ENCODE measurements around the gene ART5. TPM values are rescaled to one million over a fixed set of nuclear protein-coding genes. Genes with fewer than 3 reads are reported as not detected.

The ART5 gene
- total RNA-seq, 1 experiment from 2014 or later = not detected

GRCh38 chr11:3684819-3685172, 43.0 kb upstream of the ART5 start:
- no peak overlapping the region for H3K9ac ChIP-seq (ENCODE audit: low read length)
- H3K4me3 ChIP-seq (ENCODE audit: low read length) = no peak overlapping the region
- no peaks in the 10 kb centered on the region for H4K20me1 ChIP-seq (ENCODE audit: low read length)
- DNase-seq (no peak), ATAC-seq (no peak)
- no peak overlapping the region for H2AFZ ChIP-seq (ENCODE audit: low read length)
- H3K9me3 ChIP-seq (ENCODE audit: low read length) = no peaks in the 10 kb centered on the region
- H3K79me2 ChIP-seq (ENCODE audit: low read length) = no peaks in the 10 kb centered on the region
- H3K9me2 ChIP-seq (replicated peaks; ENCODE audit: low read length) = no peaks in the 10 kb centered on the region
- TF ChIP-seq, protein P1, sequence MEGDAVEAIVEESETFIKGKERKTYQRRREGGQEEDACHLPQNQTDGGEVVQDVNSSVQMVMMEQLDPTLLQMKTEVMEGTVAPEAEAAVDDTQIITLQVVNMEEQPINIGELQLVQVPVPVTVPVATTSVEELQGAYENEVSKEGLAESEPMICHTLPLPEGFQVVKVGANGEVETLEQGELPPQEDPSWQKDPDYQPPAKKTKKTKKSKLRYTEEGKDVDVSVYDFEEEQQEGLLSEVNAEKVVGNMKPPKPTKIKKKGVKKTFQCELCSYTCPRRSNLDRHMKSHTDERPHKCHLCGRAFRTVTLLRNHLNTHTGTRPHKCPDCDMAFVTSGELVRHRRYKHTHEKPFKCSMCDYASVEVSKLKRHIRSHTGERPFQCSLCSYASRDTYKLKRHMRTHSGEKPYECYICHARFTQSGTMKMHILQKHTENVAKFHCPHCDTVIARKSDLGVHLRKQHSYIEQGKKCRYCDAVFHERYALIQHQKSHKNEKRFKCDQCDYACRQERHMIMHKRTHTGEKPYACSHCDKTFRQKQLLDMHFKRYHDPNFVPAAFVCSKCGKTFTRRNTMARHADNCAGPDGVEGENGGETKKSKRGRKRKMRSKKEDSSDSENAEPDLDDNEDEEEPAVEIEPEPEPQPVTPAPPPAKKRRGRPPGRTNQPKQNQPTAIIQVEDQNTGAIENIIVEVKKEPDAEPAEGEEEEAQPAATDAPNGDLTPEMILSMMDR (conservative IDR thresholded peaks at IDR 0.05; ENCODE audit: low read depth, low read length) = no peak
- no peak for TF ChIP-seq EZH2 (IDR thresholded peaks at IDR 0.05; ENCODE audit: low read length, unreplicated experiment)
- no peak for TF ChIP-seq EZH2phosphoT487 (IDR thresholded peaks at IDR 0.05; ENCODE audit: borderline replicate concordance, low read length)
- no peaks in the 10 kb centered on the region for H3F3A ChIP-seq (ENCODE audit: low read length, unreplicated experiment)
- H3K27ac ChIP-seq (ENCODE audit: low read length) = no peak overlapping the region
- H3K4me1 ChIP-seq (ENCODE audit: insufficient read depth, low read length) = no peaks in the 10 kb centered on the region
- ChIA-PET CTCF (no interaction called here), POLR2A (ENCODE audit: unreplicated experiment) (no interaction called here)
- no TSS peak for BruUV-seq (replicated peaks)
- H3K27me3 ChIP-seq (ENCODE audit: low read length) = no peaks in the 10 kb centered on the region
- intact Hi-C loops (cut with micrococcal nuclease) = no loop called here
- H3K36me3 ChIP-seq (ENCODE audit: low read depth, low read length) = peaks cover 65% of the 10 kb centered on the region
- H3K4me2 ChIP-seq (ENCODE audit: low read length) = no peak overlapping the region

DNA sequence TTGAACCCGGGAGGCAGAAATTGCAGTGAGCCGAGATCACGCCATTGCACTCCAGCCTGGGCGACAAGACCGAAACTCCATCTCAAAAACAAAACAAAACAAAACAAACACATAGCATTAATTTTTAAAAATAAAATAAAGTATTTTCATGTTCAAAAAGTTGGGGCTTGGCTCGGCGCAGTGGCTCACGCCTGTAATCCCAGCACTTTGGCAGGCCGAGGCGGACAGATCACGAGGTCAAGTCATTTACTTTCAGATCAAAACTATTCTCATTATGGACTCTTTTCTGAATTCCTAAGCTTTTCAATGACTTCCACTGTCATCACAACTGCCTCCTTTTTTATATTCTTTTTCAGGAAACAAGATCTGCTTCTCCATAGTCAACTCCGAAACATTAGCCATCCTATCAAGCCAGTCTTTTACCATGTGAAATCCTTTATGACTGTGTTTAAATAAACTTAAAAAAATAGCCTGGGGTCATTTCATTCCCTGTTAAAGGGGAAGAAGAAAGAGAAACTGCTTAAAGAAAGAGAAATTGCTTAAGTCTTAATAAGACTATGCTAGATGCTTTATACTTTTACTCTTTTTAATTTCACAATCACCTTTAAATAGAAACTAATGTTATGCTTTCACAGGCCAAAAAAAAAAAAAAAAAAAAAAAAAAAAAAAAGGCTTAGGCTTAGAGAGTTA, 42.5 kb upstream of the ART5 start:
- BruUV-seq (replicated peaks) = TSS peak; percentile 16
- Histone ChIP-seq H2AFZ (ENCODE audit: low read length) (no peak overlapping the region), H3K4me3 (ENCODE audit: low read length) (no peak overlapping the region), H3K27me3 (ENCODE audit: low read length) (no peaks in the 10 kb centered on the region), H3K79me2 (ENCODE audit: low read length) (no peaks in the 10 kb centered on the region), H3K36me3 (ENCODE audit: low read depth, low read length) (peaks cover 67% of the 10 kb centered on the region), H3K4me1 (ENCODE audit: insufficient read depth, low read length) (no peaks in the 10 kb centered on the region), H3K9me3 (ENCODE audit: low read length) (no peaks in the 10 kb centered on the region), H3F3A (ENCODE audit: low read length, unreplicated experiment) (no peaks in the 10 kb centered on the region), H3K4me2 (ENCODE audit: low read length) (no peak overlapping the region), H4K20me1 (ENCODE audit: low read length) (no peaks in the 10 kb centered on the region), H3K27ac (ENCODE audit: low read length) (no peak overlapping the region), H3K9ac (ENCODE audit: low read length) (no peak overlapping the region), H3K9me2 (replicated peaks; ENCODE audit: low read length) (no peaks in the 10 kb centered on the region)
- TF ChIP-seq, protein P1 (conservative IDR thresholded peaks at IDR 0.05; ENCODE audit: low read depth, low read length) = no peak
- no peak for TF ChIP-seq EZH2 (IDR thresholded peaks at IDR 0.05; ENCODE audit: low read length, unreplicated experiment)
- no peak for TF ChIP-seq EZH2phosphoT487 (IDR thresholded peaks at IDR 0.05; ENCODE audit: borderline replicate concordance, low read length)
- intact Hi-C loops (cut with micrococcal nuclease) = no loop called here
- 0 out of 2 replicates have a peak, but pooled peaks have one; percentile 13 for ATAC-seq
- DNase-seq = no peak
- ChIA-PET CTCF (no interaction called here), POLR2A (ENCODE audit: unreplicated experiment) (no interaction called here)

- intact Hi-C loops (cut with micrococcal nuclease) = no loop called here
- ChIA-PET CTCF (no interaction called here), POLR2A (ENCODE audit: unreplicated experiment) (no interaction called here)
- TF ChIP-seq EZH2 (IDR thresholded peaks at IDR 0.05; ENCODE audit: low read length, unreplicated experiment) (no peak), EZH2phosphoT487 (IDR thresholded peaks at IDR 0.05; ENCODE audit: borderline replicate concordance, low read length) (no peak)
- TF ChIP-seq, protein P1 (conservative IDR thresholded peaks at IDR 0.05; ENCODE audit: low read depth, low read length) = 0 out of 2 replicates have a peak, but pooled peaks have one; percentile 17
- H3K9me3 ChIP-seq (ENCODE audit: low read length) = no peaks in the 10 kb centered on the region
- H3K4me2 ChIP-seq (ENCODE audit: low read length) = no peak overlapping the region
- H3K4me3 ChIP-seq (ENCODE audit: low read length) = no peak overlapping the region
- DNase-seq (no peak), ATAC-seq (no peak)
- H2AFZ ChIP-seq (ENCODE audit: low read length) = no peak overlapping the region
- BruUV-seq (replicated peaks) = no TSS peak
- peaks cover 76% of the 10 kb centered on the region for H3K36me3 ChIP-seq (ENCODE audit: low read depth, low read length)
- H4K20me1 ChIP-seq (ENCODE audit: low read length) = no peaks in the 10 kb centered on the region
- no peak overlapping the region for H3K27ac ChIP-seq (ENCODE audit: low read length)
- no peak overlapping the region for H3K9ac ChIP-seq (ENCODE audit: low read length)
- H3K4me1 ChIP-seq (ENCODE audit: insufficient read depth, low read length) = no peaks in the 10 kb centered on the region
- no peaks in the 10 kb centered on the region for H3K9me2 ChIP-seq (replicated peaks; ENCODE audit: low read length)
- H3K79me2 ChIP-seq (ENCODE audit: low read length) = no peaks in the 10 kb centered on the region
- no peaks in the 10 kb centered on the region for H3F3A ChIP-seq (ENCODE audit: low read length, unreplicated experiment)
- H3K27me3 ChIP-seq (ENCODE audit: low read length) = no peaks in the 10 kb centered on the region
Measured at GRCh38 chr11:3683039-3683438, 41.2 kb upstream of the ART5 start.

All from PC-3 (cell line).